SK-N-SH (cell line): ENCODE measurements around the gene ZNF140. TPM values are rescaled to one million over a fixed set of nuclear protein-coding genes. Genes with fewer than 3 reads are reported as not detected.

Source experiments
- CHD2 ChIP-seq: fragments of 150-350 bp; IDR thresholded peaks from 2 replicates; pipeline ENCODE4 v1.6.1; 2018; ENCODE audit warnings: low read length; ENCODE audit not compliant: partially characterized antibody
- EP300 ChIP-seq, 2 experiments: IDR thresholded peaks; 2 replicates each; pipeline versions ENCODE4 v1.4.0 to v1.6.1; 2012; ENCODE audit warnings: borderline replicate concordance in 1 of 2, low read depth in 1 of 2, low read length in 1 of 2
- EZH2phosphoT487 ChIP-seq: fragments of 200-600 bp; sonication (generic); IDR thresholded peaks from 2 replicates; pipeline ENCODE4 v1.6.1; 2017; ENCODE audit warnings: low read depth, mixed run types, mild to moderate bottlenecking, antibody characterized with exemption, moderate library complexity, borderline replicate concordance
- FOSL2 ChIP-seq: IDR thresholded peaks from 2 replicates; pipeline ENCODE4 v1.4.0; 2012; ENCODE audit warnings: low read depth, mild to moderate bottlenecking, moderate library complexity, borderline replicate concordance
- FOXJ3 ChIP-seq: sonication (generic); formaldehyde crosslinking; IDR thresholded peaks from 2 replicates; pipeline ENCODE4 v1.5.1; 2020; ENCODE audit warnings: mild to moderate bottlenecking, missing genetic modification reagents
- FOXM1 ChIP-seq: IDR thresholded peaks from 2 replicates; pipeline ENCODE4 v1.4.0; 2012; ENCODE audit warnings: low read depth, mild to moderate bottlenecking
- GABPA ChIP-seq: IDR thresholded peaks from 2 replicates; pipeline ENCODE4 v1.4.0; 2012; ENCODE audit warnings: low read depth, mild to moderate bottlenecking
- GATA2 ChIP-seq: sonication (generic); formaldehyde crosslinking; IDR thresholded peaks from 2 replicates; pipeline ENCODE4 v1.5.0; 2020; ENCODE audit warnings: mild to moderate bottlenecking, missing genetic modification reagents
- JUND ChIP-seq: IDR thresholded peaks from 2 replicates; pipeline ENCODE4 v1.4.0; 2012
- NFIC ChIP-seq: IDR thresholded peaks from 2 replicates; pipeline ENCODE4 v1.4.0; 2012; ENCODE audit warnings: borderline replicate concordance
- REST ChIP-seq: IDR thresholded peaks from 2 replicates; pipeline ENCODE4 v1.6.1; 2012; ENCODE audit warnings: mild to moderate bottlenecking, low read depth, low read length, moderate library complexity
- SIN3A ChIP-seq: IDR thresholded peaks from 2 replicates; pipeline ENCODE4 v1.6.1; 2012; ENCODE audit warnings: low read depth, mild to moderate bottlenecking, low read length, moderate library complexity, borderline replicate concordance
- SMC3 ChIP-seq: IDR thresholded peaks from 2 replicates; pipeline ENCODE4 v1.6.1; 2012; ENCODE audit warnings: low read depth, low read length, improper control_type of control experiment
- TCF12 ChIP-seq: IDR thresholded peaks from 2 replicates; pipeline ENCODE4 v1.4.0; 2012
- TEAD4 ChIP-seq: IDR thresholded peaks from 2 replicates; pipeline ENCODE4 v1.4.0; 2012; ENCODE audit warnings: mild to moderate bottlenecking, borderline replicate concordance; ENCODE audit not compliant: insufficient read depth
- USF1 ChIP-seq: IDR thresholded peaks from 2 replicates; pipeline ENCODE4 v1.4.0; 2012; ENCODE audit warnings: low read depth, borderline replicate concordance
- USF2 ChIP-seq: fragments of 150-350 bp; IDR thresholded peaks from 2 replicates; pipeline ENCODE4 v1.6.1; 2017; ENCODE audit warnings: antibody characterized with exemption, low read length, low read depth, borderline replicate concordance
- polyA plus RNA-seq, 3 experiments: library from polyadenylated mRNA; depleted of rRNA; stranded (reverse); fragments of >200 nt; gene quantifications; 2 replicates each; pipeline ENCODE4 v1.2.3, GENCODE V29; 2012
- TF ChIP-seq, protein P1 (sequence below): fragments of 150-350 bp; IDR thresholded peaks from 2 replicates; pipeline ENCODE4 v1.6.1; 2016; ENCODE audit warnings: mild to moderate bottlenecking, low read depth, low read length
- TF ChIP-seq, protein P2 (sequence below): IDR thresholded peaks from 2 replicates; pipeline ENCODE4 v1.4.0; 2012; ENCODE audit warnings: low read depth, borderline replicate concordance
- TF ChIP-seq, protein P3 (sequence below): IDR thresholded peaks from 2 replicates; pipeline ENCODE4 v1.4.0; 2012; ENCODE audit warnings: low read depth

Gene ZNF140
- polyA plus RNA-seq, 1 of the 3 experiments (the other 2 are of a cell fraction), result 5.1 TPM

GRCh38 chr12:133130038-133130807 is 49.5 kb downstream of the ZNF140 start, which contains the start of the genes ZNF10 and ZNF891 (continued):
- TF ChIP-seq USF1 (peak; percentile 18; the same call in 1 of the 2 replicates), SMC3 (no peak), EP300 (IDR thresholded peaks at IDR 0.05; ENCODE audit: borderline replicate concordance in 1 of 2, low read depth in 1 of 2, low read length in 1 of 2) (no peak), EZH2phosphoT487 (no peak), FOXM1 (no peak), CHD2 (no peak), TEAD4 (no peak), REST (no peak), FOSL2 (no peak), JUND (no peak), SIN3A (no peak), GATA2 (no peak), GABPA (0 out of 2 replicates have a peak, but pooled peaks have one; percentile 8), FOXJ3 (CRISPR knock-in tag) (no peak), NFIC (no peak), USF2 (no peak), TCF12 (no peak)
- TF ChIP-seq, protein P1, sequence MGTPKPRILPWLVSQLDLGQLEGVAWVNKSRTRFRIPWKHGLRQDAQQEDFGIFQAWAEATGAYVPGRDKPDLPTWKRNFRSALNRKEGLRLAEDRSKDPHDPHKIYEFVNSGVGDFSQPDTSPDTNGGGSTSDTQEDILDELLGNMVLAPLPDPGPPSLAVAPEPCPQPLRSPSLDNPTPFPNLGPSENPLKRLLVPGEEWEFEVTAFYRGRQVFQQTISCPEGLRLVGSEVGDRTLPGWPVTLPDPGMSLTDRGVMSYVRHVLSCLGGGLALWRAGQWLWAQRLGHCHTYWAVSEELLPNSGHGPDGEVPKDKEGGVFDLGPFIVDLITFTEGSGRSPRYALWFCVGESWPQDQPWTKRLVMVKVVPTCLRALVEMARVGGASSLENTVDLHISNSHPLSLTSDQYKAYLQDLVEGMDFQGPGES, result no peak
- TF ChIP-seq, protein P2, sequence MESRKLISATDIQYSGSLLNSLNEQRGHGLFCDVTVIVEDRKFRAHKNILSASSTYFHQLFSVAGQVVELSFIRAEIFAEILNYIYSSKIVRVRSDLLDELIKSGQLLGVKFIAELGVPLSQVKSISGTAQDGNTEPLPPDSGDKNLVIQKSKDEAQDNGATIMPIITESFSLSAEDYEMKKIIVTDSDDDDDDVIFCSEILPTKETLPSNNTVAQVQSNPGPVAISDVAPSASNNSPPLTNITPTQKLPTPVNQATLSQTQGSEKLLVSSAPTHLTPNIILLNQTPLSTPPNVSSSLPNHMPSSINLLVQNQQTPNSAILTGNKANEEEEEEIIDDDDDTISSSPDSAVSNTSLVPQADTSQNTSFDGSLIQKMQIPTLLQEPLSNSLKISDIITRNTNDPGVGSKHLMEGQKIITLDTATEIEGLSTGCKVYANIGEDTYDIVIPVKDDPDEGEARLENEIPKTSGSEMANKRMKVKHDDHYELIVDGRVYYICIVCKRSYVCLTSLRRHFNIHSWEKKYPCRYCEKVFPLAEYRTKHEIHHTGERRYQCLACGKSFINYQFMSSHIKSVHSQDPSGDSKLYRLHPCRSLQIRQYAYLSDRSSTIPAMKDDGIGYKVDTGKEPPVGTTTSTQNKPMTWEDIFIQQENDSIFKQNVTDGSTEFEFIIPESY, result no peak
- TF ChIP-seq, protein P3, sequence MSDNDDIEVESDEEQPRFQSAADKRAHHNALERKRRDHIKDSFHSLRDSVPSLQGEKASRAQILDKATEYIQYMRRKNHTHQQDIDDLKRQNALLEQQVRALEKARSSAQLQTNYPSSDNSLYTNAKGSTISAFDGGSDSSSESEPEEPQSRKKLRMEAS, result peak; percentile 78
